GM19023 (cell line): ENCODE results near the gene UBL4A.

Source experiments
- ATAC-seq: cut with Tn5 transposase; IDR thresholded peaks from one replicate; pipeline ENCODE4 v1.9.1; 2021; ENCODE audit warnings: mild to moderate bottlenecking, moderate library complexity; ENCODE audit not compliant: unreplicated experiment

Gene UBL4A

GRCh38 chrX:154441984-154442707 lies 44.3 kb downstream of the UBL4A start:
- ATAC-seq, result no peak

GRCh38 chrX:154441564-154441963 lies 44.9 kb downstream of the UBL4A start:
- no peak for ATAC-seq

GRCh38 chrX:154440623-154441357 lies 45.6 kb downstream of the UBL4A start:
- ATAC-seq, result no peak

GRCh38 chrX:154439841-154440240 lies 46.6 kb downstream of the UBL4A start:
- ATAC-seq, result no peak

- ATAC-seq, result no peak
These were observed 48.2 kb downstream of the UBL4A start for GRCh38 chrX:154437971-154438893.

GRCh38 chrX:154436983-154437752 lies 49.2 kb downstream of the UBL4A start, which contains the start of gene GDI1:
GDI1 (plus strand) TSS chrX:154437154; CDS start chrX:154437255, 101 bp downstream.
- ATAC-seq, result no peak

- ATAC-seq, result no peak
These were observed 49.9 kb downstream of the UBL4A start for GRCh38 chrX:154436374-154436982.

- ATAC-seq, result no peak
These were observed 51.2 kb downstream of the UBL4A start for GRCh38 chrX:154435171-154435733.

GRCh38 chrX:154434394-154435168 lies 51.8 kb downstream of the UBL4A start:
- no peak for ATAC-seq
